ENCODE measurements around the gene TFAP2E. TPM values are rescaled to one million over a fixed set of nuclear protein-coding genes. Genes with fewer than 3 reads are reported as not detected.

The TFAP2E gene
- total and polyA plus RNA-seq, 8 donors, result 0.37 to 44.3 (median 1.8) TPM; not detected in 3

- TF ChIP-seq EP300 (IDR thresholded peaks at IDR 0.05) (no peak), POLR2A (IDR thresholded peaks at IDR 0.05) (peak in 2 of 4 donors; percentile 14 to 83), POLR2AphosphoS5 (IDR thresholded peaks at IDR 0.05) (peak; percentile 59 to 98 (median 95)), CTCF (IDR thresholded peaks at IDR 0.05) (peak in 1 of 7 experiments; percentile 18)
- intact Hi-C loops (cut with DNase I; ENCODE audit: low total_unique reads), result no loop called here
- WGBS, 5 donors, result 0 to 2% (median 0%) methylated on average over 24 to 43 of the region's 43 CpGs
- peaks cover 0 to 18% (median 0%) of the 10 kb centered on the region in 3 donors for H3K27me3 ChIP-seq
- peak within 1 kb of the TSS; percentile 63 to 87 (median 81) for H3K4me3 ChIP-seq
- peak; percentile 98 to 99 for DNase-seq
- peaks cover 26 to 53% (median 49%) of the 10 kb centered on the region in 4 donors for H3K4me1 ChIP-seq
- H3K27ac ChIP-seq, result peak within 1 kb of the TSS; percentile 86 to 92 (median 92)
- H3K36me3 ChIP-seq, result no peaks in the 10 kb centered on the region
- no peaks in the 10 kb centered on the region for H3K9me3 ChIP-seq
Observed at GRCh38 chr1:35641233-35641866, 68.2 kb downstream of the TFAP2E start, which contains the start of gene PSMB2. TSS of gene PSMB2 (minus strand) at chr1:35641526. CDS start at chr1:35641432, 94 bp downstream.

- DNase-seq, result peak in 1 of 2 donors; percentile 16
- TF ChIP-seq EP300 (IDR thresholded peaks at IDR 0.05) (no peak), CTCF (IDR thresholded peaks at IDR 0.05) (no peak), POLR2A (IDR thresholded peaks at IDR 0.05) (no peak), POLR2AphosphoS5 (IDR thresholded peaks at IDR 0.05) (no peak)
- Histone ChIP-seq H3K4me1 (peaks cover 20 to 41% (median 38%) of the 10 kb centered on the region in 4 donors), H3K4me3 (peak overlapping the region; percentile 63 to 87 (median 81)), H3K9me3 (no peaks in the 10 kb centered on the region), H3K36me3 (no peaks in the 10 kb centered on the region), H3K27ac (peak overlapping the region in 4 of 5 donors; percentile 86 to 92 (median 90)), H3K27me3 (peaks cover 0 to 24% (median 0%) of the 10 kb centered on the region in 3 donors)
- intact Hi-C loops (cut with DNase I; ENCODE audit: low total_unique reads), result no loop called here
- WGBS, 5 donors, result 31 to 36% (median 36%) methylated on average over 14 of the region's 14 CpGs
Observed at GRCh38 chr1:35642471-35642955, 69.4 kb downstream of the TFAP2E start.

- DNase-seq, result no peak
- 20 to 40% (median 31%) methylated on average over 2 of the region's 2 CpGs for WGBS, 5 donors
- H3K4me3 ChIP-seq, result no peak overlapping the region
- H3K36me3 ChIP-seq, result no peaks in the 10 kb centered on the region
- H3K27me3 ChIP-seq, result peaks cover 0 to 24% (median 0%) of the 10 kb centered on the region in 3 donors
- peaks cover 6 to 24% (median 21%) of the 10 kb centered on the region in 4 donors for H3K4me1 ChIP-seq
- intact Hi-C loops (cut with DNase I; ENCODE audit: low total_unique reads), result no loop called here
- TF ChIP-seq POLR2A (IDR thresholded peaks at IDR 0.05), result no peak
- TF ChIP-seq EP300 (IDR thresholded peaks at IDR 0.05), result no peak
- no peak for TF ChIP-seq CTCF (IDR thresholded peaks at IDR 0.05)
- TF ChIP-seq POLR2AphosphoS5 (IDR thresholded peaks at IDR 0.05), result no peak
- no peak overlapping the region for H3K27ac ChIP-seq
- no peaks in the 10 kb centered on the region for H3K9me3 ChIP-seq
Observed at GRCh38 chr1:35644204-35644603, 71.1 kb downstream of the TFAP2E start.

Other genes with a start within 250 kb of the TFAP2E start
- gene KIAA0319L, start 15.9 kb upstream of the TFAP2E start, total RNA-seq, result 100 to 1,000 TPM in 2 of 5 donors, 10 to 100 TPM in 3; 26.3 to 146 (median 92.0) TPM
- 10 to 100 TPM; 13.1 to 14.9 (median 14.4) TPM for gene KIAA0319L, start 15.9 kb upstream of the TFAP2E start, polyA plus RNA-seq
- gene NCDN, start 15.5 kb upstream of the TFAP2E start, total RNA-seq, result 10 to 100 TPM in 4 of 5 donors, 1 to 10 TPM in 1; 7.0 to 92.9 (median 39.7) TPM
- 1 to 10 TPM; 5.3 to 10.0 (median 7.0) TPM for gene NCDN, start 15.5 kb upstream of the TFAP2E start, polyA plus RNA-seq
- gene PSMB2, start 68.2 kb downstream of the TFAP2E start, total RNA-seq, result 10 to 100 TPM; 11.1 to 42.3 (median 28.4) TPM
- 10 to 100 TPM; 34.1 to 43.9 (median 41.1) TPM for gene PSMB2, start 68.2 kb downstream of the TFAP2E start, polyA plus RNA-seq
- 10 to 100 TPM in 2 of 5 donors, 1 to 10 TPM in 3; 1.4 to 40.8 (median 6.4) TPM for gene C1orf216, start 145.6 kb downstream of the TFAP2E start, total RNA-seq
- 1 to 10 TPM; 4.0 to 7.6 (median 4.3) TPM for gene C1orf216, start 145.6 kb downstream of the TFAP2E start, polyA plus RNA-seq
- gene CLSPN, start 196.7 kb downstream of the TFAP2E start, total RNA-seq, result 10 to 100 TPM in 1 of 5 donors, 1 to 10 TPM in 3, under 1 TPM in 1; under 0.01 to 10.7 (median 7.8) TPM
- gene CLSPN, start 196.7 kb downstream of the TFAP2E start, polyA plus RNA-seq, result 1 to 10 TPM in 1 of 3 donors, under 1 TPM in 1, not detected in 1; 0.28 to 2.0 TPM
- 10 to 100 TPM in 3 of 5 donors, 1 to 10 TPM in 2; 2.9 to 38.6 (median 24.6) TPM for gene AGO4, start 234.7 kb downstream of the TFAP2E start, total RNA-seq
- gene AGO4, start 234.7 kb downstream of the TFAP2E start, polyA plus RNA-seq, result 1 to 10 TPM; 4.9 to 9.0 (median 8.8) TPM

All from stomach (tissue), 9 donors.